ENCODE measurements around the gene RSU1.

DNA sequence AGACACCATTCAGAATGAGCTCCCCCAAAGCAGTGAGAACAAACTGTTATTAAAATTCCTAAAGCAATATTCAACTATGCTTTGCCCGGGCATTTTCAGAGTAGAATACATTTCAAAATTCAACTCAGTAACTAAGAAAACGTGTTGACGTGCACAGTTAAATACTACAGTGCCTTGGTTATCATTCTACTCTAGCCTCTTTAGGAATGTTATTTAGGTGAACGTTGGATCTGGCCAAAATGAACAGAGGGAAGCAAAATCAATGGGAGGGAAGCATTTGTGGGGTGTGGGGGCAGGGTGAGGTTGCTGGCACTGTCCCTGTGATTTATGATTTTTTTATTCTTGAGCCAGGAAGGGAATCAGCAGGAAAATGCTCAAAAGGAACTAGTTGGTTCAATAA lies 27.5 kb downstream of the RSU1 start:
- no peak for TF ChIP-seq SRF (IDR thresholded peaks at IDR 0.05; ENCODE audit: low read depth)
- TF ChIP-seq, protein P1, sequence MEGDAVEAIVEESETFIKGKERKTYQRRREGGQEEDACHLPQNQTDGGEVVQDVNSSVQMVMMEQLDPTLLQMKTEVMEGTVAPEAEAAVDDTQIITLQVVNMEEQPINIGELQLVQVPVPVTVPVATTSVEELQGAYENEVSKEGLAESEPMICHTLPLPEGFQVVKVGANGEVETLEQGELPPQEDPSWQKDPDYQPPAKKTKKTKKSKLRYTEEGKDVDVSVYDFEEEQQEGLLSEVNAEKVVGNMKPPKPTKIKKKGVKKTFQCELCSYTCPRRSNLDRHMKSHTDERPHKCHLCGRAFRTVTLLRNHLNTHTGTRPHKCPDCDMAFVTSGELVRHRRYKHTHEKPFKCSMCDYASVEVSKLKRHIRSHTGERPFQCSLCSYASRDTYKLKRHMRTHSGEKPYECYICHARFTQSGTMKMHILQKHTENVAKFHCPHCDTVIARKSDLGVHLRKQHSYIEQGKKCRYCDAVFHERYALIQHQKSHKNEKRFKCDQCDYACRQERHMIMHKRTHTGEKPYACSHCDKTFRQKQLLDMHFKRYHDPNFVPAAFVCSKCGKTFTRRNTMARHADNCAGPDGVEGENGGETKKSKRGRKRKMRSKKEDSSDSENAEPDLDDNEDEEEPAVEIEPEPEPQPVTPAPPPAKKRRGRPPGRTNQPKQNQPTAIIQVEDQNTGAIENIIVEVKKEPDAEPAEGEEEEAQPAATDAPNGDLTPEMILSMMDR (IDR thresholded peaks at IDR 0.05 in 2 of 3, conservative IDR thresholded peaks at IDR 0.05 in 1 of 3; ENCODE audit: borderline replicate concordance in 1 of 3, insufficient read depth in 1 of 3, low read depth in 2 of 3, low read length in 2 of 3) = no peak
